Measurements from ENCODE around the gene BNC2.
"Not testable (repeated sequence)": the region's sequence is repeated elsewhere in the genome, so short reads cannot be mapped to it uniquely, and the experiment has no call there.

Gene BNC2

GRCh38 chr9:16575986-16576245 is 294.6 kb downstream of the BNC2 start:
- DNase-seq, result no peak

- no peak for DNase-seq
Observed at GRCh38 chr9:16575142-16575985, 295.1 kb downstream of the BNC2 start.

GRCh38 chr9:16572005-16572734 is 298.3 kb downstream of the BNC2 start:
- no peak for DNase-seq

- DNase-seq, result no peak
Observed at GRCh38 chr9:16571127-16571802, 299.2 kb downstream of the BNC2 start.

GRCh38 chr9:16563446-16563845 is 307.0 kb downstream of the BNC2 start:
- DNase-seq, result no peak

GRCh38 chr9:16561121-16561520 is 309.3 kb downstream of the BNC2 start:
- no peak for DNase-seq

- no peak for DNase-seq
Observed at GRCh38 chr9:16559418-16560188, 310.9 kb downstream of the BNC2 start.

- no peak for DNase-seq
Observed at GRCh38 chr9:16555802-16556201, 314.7 kb downstream of the BNC2 start.

GRCh38 chr9:16553869-16554540 is 316.5 kb downstream of the BNC2 start:
- DNase-seq, result no peak

GRCh38 chr9:16552252-16552651 is 318.2 kb downstream of the BNC2 start:
- no peak for DNase-seq

- no peak for DNase-seq
Observed at GRCh38 chr9:16551692-16552091, 318.8 kb downstream of the BNC2 start.

GRCh38 chr9:16545639-16546038 is 324.8 kb downstream of the BNC2 start:
- DNase-seq, result no peak

GRCh38 chr9:16544842-16545241 is 325.6 kb downstream of the BNC2 start:
- no peak for DNase-seq

- DNase-seq, result no peak
Observed at GRCh38 chr9:16543686-16544085, 326.8 kb downstream of the BNC2 start.

GRCh38 chr9:16543225-16543624 is 327.2 kb downstream of the BNC2 start:
- DNase-seq, result no peak

GRCh38 chr9:16542290-16542689 is 328.2 kb downstream of the BNC2 start:
- DNase-seq, result no peak

- peak; percentile 72 for DNase-seq
Observed at GRCh38 chr9:16540743-16541613, 329.5 kb downstream of the BNC2 start.

- not testable (repeated sequence) for DNase-seq
Observed at GRCh38 chr9:16539626-16540025, 330.8 kb downstream of the BNC2 start.

- no peak for DNase-seq
Observed at GRCh38 chr9:16535555-16535954, 334.9 kb downstream of the BNC2 start.

GRCh38 chr9:16532681-16533450 is 337.6 kb downstream of the BNC2 start:
- no peak for DNase-seq

GRCh38 chr9:16532272-16532671 is 338.2 kb downstream of the BNC2 start:
- no peak for DNase-seq

Data from left hindlimb (tissue), 1 donor.